Endodermal cell (in vitro differentiated cells): ENCODE data around the gene PIK3R4. TPM values are rescaled to one million over a fixed set of nuclear protein-coding genes. Genes with fewer than 3 reads are reported as not detected.

Source experiments
- DNase-seq: peaks from one replicate; pipeline ENCODE4 v3.0.0-alpha.2; 2017
- H3K27ac ChIP-seq: 2 replicates; pipeline ENCODE4 v1.5.1; 2013; ENCODE audit warnings: mild to moderate bottlenecking, low read depth, low read length, moderate library complexity
- H3K27me3 ChIP-seq: 2 replicates; pipeline ENCODE4 v1.6.1; 2013; ENCODE audit warnings: mild to moderate bottlenecking, low read length, moderate library complexity; ENCODE audit not compliant: insufficient read depth, control insufficient read depth, poor library complexity, severe bottlenecking
- H3K36me3 ChIP-seq: 2 replicates; pipeline ENCODE4 v1.7.0; 2013; ENCODE audit warnings: mild to moderate bottlenecking, low read length, moderate library complexity; ENCODE audit not compliant: control insufficient read depth, insufficient read depth
- H3K4me1 ChIP-seq: one replicate; pipeline ENCODE4 v1.7.0; 2013; ENCODE audit warnings: low read length; ENCODE audit not compliant: control insufficient read depth, insufficient read depth
- H3K4me3 ChIP-seq: 2 replicates; pipeline ENCODE4 v1.5.1; 2013; ENCODE audit warnings: mild to moderate bottlenecking, low read length, moderate library complexity
- H3K9ac ChIP-seq: 2 replicates; pipeline ENCODE4 v1.6.1; 2013; ENCODE audit warnings: mild to moderate bottlenecking, low read length, moderate library complexity; ENCODE audit not compliant: poor library complexity, severe bottlenecking; ENCODE audit errors: extremely low read depth
- H3K9me3 ChIP-seq: 2 replicates; pipeline ENCODE4 v1.6.1; 2013; ENCODE audit warnings: mild to moderate bottlenecking, low read length, moderate library complexity; ENCODE audit not compliant: control insufficient read depth
- H3K27ac Mint-ChIP-seq: 2 replicates; pipeline ENCODE4 v1.8.0; 2020; ENCODE audit warnings: mixed read lengths
- H3K27me3 Mint-ChIP-seq: 2 replicates; pipeline ENCODE4 v1.8.0; 2021; ENCODE audit warnings: mild to moderate bottlenecking, mixed read lengths; ENCODE audit not compliant: insufficient read depth
- H3K36me3 Mint-ChIP-seq: 2 replicates; pipeline ENCODE4 v1.8.0; 2020; ENCODE audit warnings: low read depth, mixed read lengths
- H3K4me1 Mint-ChIP-seq: 2 replicates; pipeline ENCODE4 v1.8.0; 2020; ENCODE audit warnings: mixed read lengths
- H3K4me3 Mint-ChIP-seq: 2 replicates; pipeline ENCODE4 v1.8.0; 2020; ENCODE audit warnings: mild to moderate bottlenecking, moderate library complexity, mixed read lengths
- H3K9me3 Mint-ChIP-seq: 2 replicates; pipeline ENCODE4 v1.8.0; 2020; ENCODE audit warnings: mild to moderate bottlenecking, mixed read lengths
- CTCF ChIP-seq: fragments of 200-600 bp; sonication (generic); conservative IDR thresholded peaks from 2 replicates; pipeline ENCODE4 v1.5.0; 2021; ENCODE audit warnings: antibody characterized with exemption, mild to moderate bottlenecking
- WGBS, 2 experiments: methylation state at CpG; one replicate each; pipeline versions ENCODE4 v1.1.5 to v1.1.7; 2013; ENCODE audit warnings: missing lambda C conversion rate in 2 of 2, mixed read lengths in 1 of 2; ENCODE audit not compliant: insufficient coverage in 1 of 2, insufficient read length in 1 of 2; 5-methylcytosine and 5-hydroxymethylcytosine counted together
- total RNA-seq, 2 donors: library from RNA; stranded (reverse); fragmentation: NEBNext Ultra II Directional in 1 of 2; extraction: Animal tissue kit (Norgen Biotek cat#: 25700) in 1 of 2; gene quantifications; 2 replicates in 1 of 2; 3 replicates in 1 of 2; pipeline ENCODE4 v1.2.1, GENCODE V29; 2021

Gene PIK3R4
- total RNA-seq, 2 donors from 2014 or later: 40.3 to 41.2 TPM

- Mint-ChIP-seq H3K4me3 (no peak overlapping the region), H3K4me1 (peaks cover 6% of the 10 kb centered on the region), H3K27ac (no peak overlapping the region), H3K9me3 (peaks cover 4% of the 10 kb centered on the region), H3K36me3 (peaks cover 67% of the 10 kb centered on the region), H3K27me3 (no peaks in the 10 kb centered on the region)
- no peak overlapping the region for H3K9ac ChIP-seq
- no peak for DNase-seq
- peaks cover 17% of the 10 kb centered on the region for H3K9me3 ChIP-seq
- no peak overlapping the region for H3K4me3 ChIP-seq
- no peaks in the 10 kb centered on the region for H3K4me1 ChIP-seq
- H3K27ac ChIP-seq: no peak overlapping the region
- H3K36me3 ChIP-seq: peaks cover 66% of the 10 kb centered on the region
- TF ChIP-seq CTCF: no peak
- no peaks in the 10 kb centered on the region for H3K27me3 ChIP-seq
- 100% methylated on average over 1 to 2 of the region's 2 CpGs for WGBS, 2 experiments
Measured at GRCh38 chr3:130737622-130738021, 9.0 kb downstream of the PIK3R4 start.

GRCh38 chr3:130733236-130733875 is 13.3 kb downstream of the PIK3R4 start:
- no peaks in the 10 kb centered on the region for H3K27me3 Mint-ChIP-seq
- no peak overlapping the region for H3K9ac ChIP-seq
- DNase-seq: no peak
- H3K4me1 Mint-ChIP-seq: peaks cover 10% of the 10 kb centered on the region
- H3K36me3 ChIP-seq: peaks cover 51% of the 10 kb centered on the region
- H3K4me1 ChIP-seq: no peaks in the 10 kb centered on the region
- no peak overlapping the region for H3K4me3 Mint-ChIP-seq
- H3K9me3 Mint-ChIP-seq: peaks cover 4% of the 10 kb centered on the region
- no peak overlapping the region for H3K27ac ChIP-seq
- 92 to 96% methylated on average over 6 to 8 of the region's 8 CpGs for WGBS, 2 experiments
- H3K36me3 Mint-ChIP-seq: peaks cover 45% of the 10 kb centered on the region
- no peak for TF ChIP-seq CTCF
- H3K27ac Mint-ChIP-seq: no peak overlapping the region
- H3K27me3 ChIP-seq: no peaks in the 10 kb centered on the region
- no peak overlapping the region for H3K4me3 ChIP-seq
- H3K9me3 ChIP-seq: peaks cover 16% of the 10 kb centered on the region

DNA sequence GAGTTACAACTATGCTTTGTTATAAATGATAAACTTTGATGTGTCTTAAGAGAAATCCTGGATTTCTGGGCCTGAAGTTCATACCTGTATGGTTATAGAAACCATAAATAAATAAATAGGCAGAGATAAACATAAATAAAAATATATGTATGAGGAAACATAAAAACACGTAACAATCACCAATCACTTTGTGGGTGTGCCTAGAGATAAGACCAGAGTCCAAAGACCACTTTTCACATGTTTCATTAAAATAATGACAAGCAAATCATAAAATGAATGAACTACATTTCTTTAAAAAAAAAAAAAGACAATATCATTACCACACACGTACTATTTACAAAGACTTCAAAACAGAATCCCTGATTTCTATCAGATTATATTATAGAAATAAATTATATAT is 14.1 kb downstream of the PIK3R4 start:
- Histone ChIP-seq H3K36me3 (peaks cover 60% of the 10 kb centered on the region), H3K9me3 (peaks cover 16% of the 10 kb centered on the region), H3K4me3 (no peak overlapping the region), H3K9ac (no peak overlapping the region), H3K27me3 (no peaks in the 10 kb centered on the region), H3K27ac (no peak overlapping the region), H3K4me1 (no peaks in the 10 kb centered on the region)
- Mint-ChIP-seq H3K9me3 (peaks cover 4% of the 10 kb centered on the region), H3K4me3 (no peak overlapping the region), H3K36me3 (peaks cover 40% of the 10 kb centered on the region), H3K27ac (no peak overlapping the region), H3K4me1 (peaks cover 10% of the 10 kb centered on the region), H3K27me3 (no peaks in the 10 kb centered on the region)
- no peak for TF ChIP-seq CTCF
- WGBS, 2 experiments: 80 to 100% methylated on average over 1 of the region's 2 CpGs
- no peak for DNase-seq
